Embryonic facial prominence (tissue), 1 donor: ENCODE data around the gene C6orf132.

Experiments used
- DNase-seq: peaks from one replicate; pipeline ENCODE4 v3.0.0-alpha.2; 2016; ENCODE audit errors: extremely low spot score

C6orf132 gene

GRCh38 chr6:42106112-42107023 lies 36.1 kb downstream of the C6orf132 start:
- no peak for DNase-seq

- no peak for DNase-seq
Measured at GRCh38 chr6:42105709-42106108, 36.7 kb downstream of the C6orf132 start.

- DNase-seq: no peak
Measured at GRCh38 chr6:42105156-42105648, 37.2 kb downstream of the C6orf132 start.

- DNase-seq: no peak
Measured at GRCh38 chr6:42104804-42105125, 37.7 kb downstream of the C6orf132 start.

- peak; percentile 19 for DNase-seq
Measured at GRCh38 chr6:42104095-42104803, 38.2 kb downstream of the C6orf132 start.

GRCh38 chr6:42103753-42104094 lies 38.7 kb downstream of the C6orf132 start:
- DNase-seq: no peak

- no peak for DNase-seq
Measured at GRCh38 chr6:42103216-42103615, 39.2 kb downstream of the C6orf132 start.

GRCh38 chr6:42101186-42101657 lies 41.2 kb downstream of the C6orf132 start:
- DNase-seq: no peak

- no peak for DNase-seq
Measured at GRCh38 chr6:42100029-42100901, 42.2 kb downstream of the C6orf132 start.

GRCh38 chr6:42099340-42100028 lies 42.9 kb downstream of the C6orf132 start:
- DNase-seq: no peak

GRCh38 chr6:42095776-42096541 lies 46.5 kb downstream of the C6orf132 start:
- DNase-seq: no peak

- no peak for DNase-seq
Measured at GRCh38 chr6:42095094-42095493, 47.3 kb downstream of the C6orf132 start.

GRCh38 chr6:42093582-42094329 lies 48.7 kb downstream of the C6orf132 start:
- no peak for DNase-seq

GRCh38 chr6:42091718-42092023 lies 50.7 kb downstream of the C6orf132 start:
- DNase-seq: no peak

- DNase-seq: no peak
Measured at GRCh38 chr6:42090819-42091717, 51.4 kb downstream of the C6orf132 start.

GRCh38 chr6:42088101-42088591 lies 54.3 kb downstream of the C6orf132 start:
- no peak for DNase-seq

GRCh38 chr6:42086046-42087035 lies 56.1 kb downstream of the C6orf132 start:
- DNase-seq: no peak

GRCh38 chr6:42084889-42085288 lies 57.5 kb downstream of the C6orf132 start:
- no peak for DNase-seq
